OCI-LY3 (cell line): ENCODE data around the gene TDRD9.

Experiments used
- EZH2phosphoT487 ChIP-seq: fragments of 200-600 bp; shearing (Covaris generic); IDR thresholded peaks from 2 replicates; pipeline ENCODE4 v1.6.1; 2018; ENCODE audit warnings: antibody characterized with exemption, mixed run types, low read depth
- TF ChIP-seq, protein P1 (sequence below): fragments of 200-600, 300-600 bp; sonication (generic); IDR thresholded peaks from 2 replicates; pipeline ENCODE4 v1.5.1; 2014; ENCODE audit warnings: antibody characterized with exemption, low read length, low read depth

DNA sequence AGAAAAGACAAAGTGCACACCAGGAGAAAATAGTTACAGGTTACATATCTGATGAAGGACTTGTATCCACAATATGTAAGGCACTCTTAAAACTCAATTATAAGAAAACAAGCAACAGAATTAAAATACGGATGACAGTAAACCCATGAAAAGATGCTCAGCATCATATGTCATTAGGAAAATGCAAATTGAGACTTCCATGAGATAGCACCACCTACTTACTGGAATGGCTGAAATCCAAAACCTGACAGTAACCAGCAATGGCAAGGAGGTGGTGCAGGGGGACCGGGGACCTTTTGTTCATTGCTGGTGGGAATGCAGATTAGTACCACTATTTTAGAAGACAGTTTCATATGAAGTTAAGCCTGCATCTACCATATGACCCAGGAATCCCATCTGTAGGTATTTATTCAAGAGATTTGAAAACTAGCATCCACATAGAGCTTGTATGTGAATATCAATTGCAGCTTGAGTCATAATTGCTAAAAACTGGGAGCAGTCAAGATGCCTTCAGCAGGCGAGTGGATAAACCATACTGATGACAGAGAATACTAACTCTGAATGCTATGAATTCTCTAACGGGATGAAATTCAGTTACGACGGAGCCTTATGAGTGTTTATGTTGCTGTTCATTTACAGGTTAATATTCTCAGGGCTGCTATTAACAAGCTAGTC lies 113.3 kb downstream of the TDRD9 start:
- TF ChIP-seq, protein P1, sequence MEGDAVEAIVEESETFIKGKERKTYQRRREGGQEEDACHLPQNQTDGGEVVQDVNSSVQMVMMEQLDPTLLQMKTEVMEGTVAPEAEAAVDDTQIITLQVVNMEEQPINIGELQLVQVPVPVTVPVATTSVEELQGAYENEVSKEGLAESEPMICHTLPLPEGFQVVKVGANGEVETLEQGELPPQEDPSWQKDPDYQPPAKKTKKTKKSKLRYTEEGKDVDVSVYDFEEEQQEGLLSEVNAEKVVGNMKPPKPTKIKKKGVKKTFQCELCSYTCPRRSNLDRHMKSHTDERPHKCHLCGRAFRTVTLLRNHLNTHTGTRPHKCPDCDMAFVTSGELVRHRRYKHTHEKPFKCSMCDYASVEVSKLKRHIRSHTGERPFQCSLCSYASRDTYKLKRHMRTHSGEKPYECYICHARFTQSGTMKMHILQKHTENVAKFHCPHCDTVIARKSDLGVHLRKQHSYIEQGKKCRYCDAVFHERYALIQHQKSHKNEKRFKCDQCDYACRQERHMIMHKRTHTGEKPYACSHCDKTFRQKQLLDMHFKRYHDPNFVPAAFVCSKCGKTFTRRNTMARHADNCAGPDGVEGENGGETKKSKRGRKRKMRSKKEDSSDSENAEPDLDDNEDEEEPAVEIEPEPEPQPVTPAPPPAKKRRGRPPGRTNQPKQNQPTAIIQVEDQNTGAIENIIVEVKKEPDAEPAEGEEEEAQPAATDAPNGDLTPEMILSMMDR = no peak
- TF ChIP-seq EZH2phosphoT487 = no peak
